Ascending aorta (tissue), 2 donors: ENCODE measurements around the gene NTN5. TPM values are rescaled to one million over a fixed set of nuclear protein-coding genes. Genes with fewer than 3 reads are reported as not detected.

Source experiments
- DNase-seq, 2 donors: peaks; one replicate each; pipeline ENCODE4 v3.0.0-alpha.2; 2019; ENCODE audit warnings: low spot score in 2 of 2
- H3K27ac ChIP-seq, 2 donors: fragments of 200-600 bp; sonication (generic); one replicate each; pipeline ENCODE4 v1.5.1; 2016 to 2017; ENCODE audit warnings: mild to moderate bottlenecking in 1 of 2
- H3K27me3 ChIP-seq: fragments of 200-600 bp; sonication (generic); one replicate; pipeline ENCODE4 v1.5.1; 2017
- H3K36me3 ChIP-seq, 2 donors: fragments of 200-600 bp; sonication (generic); one replicate each; pipeline ENCODE4 v1.5.1; 2016
- H3K4me1 ChIP-seq, 2 donors: fragments of 200-600 bp; sonication (generic); one replicate each; pipeline ENCODE4 v1.5.1; 2016 to 2017; ENCODE audit warnings: mild to moderate bottlenecking in 1 of 2
- H3K4me3 ChIP-seq, 2 donors: fragments of 200-600 bp; sonication (generic); one replicate each; pipeline ENCODE4 v1.5.1; 2016 to 2017; ENCODE audit warnings: mild to moderate bottlenecking in 1 of 2
- H3K9me3 ChIP-seq, 2 donors: fragments of 200-600 bp; sonication (generic); one replicate each; pipeline ENCODE4 v1.5.1; 2016
- CTCF ChIP-seq, 3 experiments: fragments of 200-600 bp in 2 of 3; fragments of 450-650 bp in 1 of 3; sonication (generic) in 2 of 3; IDR thresholded peaks; one replicate each; pipeline ENCODE4 v1.5.1; 2016 to 2019; ENCODE audit warnings: antibody characterized with exemption in 3 of 3, mild to moderate bottlenecking in 1 of 3, moderate library complexity in 1 of 3
- intact Hi-C: fragments of 100-400 bp; cut with DNase I; formaldehyde crosslinking; loops from one replicate; pipeline ENCODE4 v1.15.1; 2023
- total RNA-seq: library from RNA; depleted of rRNA; stranded (reverse); fragments of >200 nt; gene quantifications from one replicate; pipeline ENCODE4 v1.1.0, GENCODE V29; 2016

The NTN5 gene
- total RNA-seq, 1 donor from 2014 or later = not detected

GRCh38 chr19:48623556-48624066 lies 49.2 kb downstream of the NTN5 start:
- intact Hi-C loops = loop anchor here (1.0 kb wide), 1 partner anchor 11 kb away; no protein-coding TSS in a partner anchor
- peaks cover 11 to 21% of the 10 kb centered on the region in 2 donors for H3K4me1 ChIP-seq
- no peak for TF ChIP-seq CTCF (IDR thresholded peaks at IDR 0.05)
- DNase-seq = no peak
- peaks cover 3 to 18% of the 10 kb centered on the region in 2 donors for H3K36me3 ChIP-seq
- no peaks in the 10 kb centered on the region for H3K27me3 ChIP-seq
- H3K4me3 ChIP-seq = peak overlapping the region in 1 of 2 donors; percentile 73
- H3K9me3 ChIP-seq = no peaks in the 10 kb centered on the region
- peak overlapping the region; percentile 58 to 82 for H3K27ac ChIP-seq

- peaks cover 18 to 27% of the 10 kb centered on the region in 2 donors for H3K36me3 ChIP-seq
- peak overlapping the region; percentile 86 to 87 for H3K27ac ChIP-seq
- H3K27me3 ChIP-seq = no peaks in the 10 kb centered on the region
- intact Hi-C loops = loop anchor here (1.0 to 2.0 kb wide), 5 partner anchors 15 to 175 kb away; partner anchors contain the start of genes CYTH2 and GRWD1
- peaks cover 19 to 32% of the 10 kb centered on the region in 2 donors for H3K4me1 ChIP-seq
- no peak for DNase-seq
- H3K4me3 ChIP-seq = peak overlapping the region; percentile 68 to 95
- no peaks in the 10 kb centered on the region for H3K9me3 ChIP-seq
- peak in 1 of 3 experiments; percentile 5 for TF ChIP-seq CTCF (IDR thresholded peaks at IDR 0.05)
These were observed 52.9 kb downstream of the NTN5 start for GRCh38 chr19:48619692-48620585.

- Histone ChIP-seq H3K4me3 (peak within 1 kb of the TSS; percentile 68 to 95), H3K36me3 (peaks cover 18 to 29% of the 10 kb centered on the region in 2 donors), H3K4me1 (peaks cover 16 to 27% of the 10 kb centered on the region in 2 donors), H3K27me3 (no peaks in the 10 kb centered on the region), H3K27ac (peak within 1 kb of the TSS; percentile 86 to 87), H3K9me3 (no peaks in the 10 kb centered on the region)
- peak; percentile 94 to 99 for DNase-seq
- no peak for TF ChIP-seq CTCF (IDR thresholded peaks at IDR 0.05)
- intact Hi-C loops = loop anchor here (1.0 to 2.0 kb wide), 5 partner anchors 16 to 174 kb away; partner anchors contain the start of genes CYTH2 and GRWD1
These were observed 53.7 kb downstream of the NTN5 start, which contains the start of the genes RPL18 and SPHK2 for GRCh38 chr19:48618916-48619691. RPL18 (minus strand) TSS chr19:48619178; CDS start chr19:48619143, 35 bp downstream. SPHK2 (plus strand) TSS chr19:48619506; CDS start chr19:48620515, 1,009 bp downstream.

GRCh38 chr19:48618278-48618915 lies 54.4 kb downstream of the NTN5 start:
- no peak for TF ChIP-seq CTCF (IDR thresholded peaks at IDR 0.05)
- Histone ChIP-seq H3K9me3 (no peaks in the 10 kb centered on the region), H3K4me3 (peak overlapping the region; percentile 68 to 95), H3K27me3 (no peaks in the 10 kb centered on the region), H3K36me3 (peaks cover 18 to 29% of the 10 kb centered on the region in 2 donors), H3K4me1 (peaks cover 12 to 23% of the 10 kb centered on the region in 2 donors), H3K27ac (peak overlapping the region; percentile 74 to 87)
- no peak for DNase-seq
- intact Hi-C loops = loop anchor here (2.0 kb wide), 1 partner anchor 30 kb away; no protein-coding TSS in a partner anchor
